HFF-Myc (cell line): Measurements from ENCODE around the gene AGAP1.

Experiments used
- DNase-seq: peaks from one replicate; pipeline ENCODE4 v3.0.0-alpha.2; 2011; ENCODE audit warnings: low read depth; ENCODE audit errors: extremely low read depth
- H3K4me3 ChIP-seq: replicated peaks from 2 replicates; pipeline ENCODE4 v1.5.1; 2011; ENCODE audit warnings: low read depth, mild to moderate bottlenecking, control low read depth, low read length
- CTCF ChIP-seq: IDR thresholded peaks from 2 replicates; pipeline ENCODE4 v1.5.1; 2012; ENCODE audit warnings: mild to moderate bottlenecking, low read depth, low read length, control low read depth; ENCODE audit errors: missing control alignments

AGAP1 gene

GRCh38 chr2:235453605-235454151 lies 40.2 kb upstream of the AGAP1 start:
- no peak overlapping the region for H3K4me3 ChIP-seq
- DNase-seq, result no peak
- TF ChIP-seq CTCF, result no peak

GRCh38 chr2:235458839-235459273 lies 35.0 kb upstream of the AGAP1 start:
- H3K4me3 ChIP-seq, result no peak overlapping the region
- no peak for TF ChIP-seq CTCF
- no peak for DNase-seq

DNA sequence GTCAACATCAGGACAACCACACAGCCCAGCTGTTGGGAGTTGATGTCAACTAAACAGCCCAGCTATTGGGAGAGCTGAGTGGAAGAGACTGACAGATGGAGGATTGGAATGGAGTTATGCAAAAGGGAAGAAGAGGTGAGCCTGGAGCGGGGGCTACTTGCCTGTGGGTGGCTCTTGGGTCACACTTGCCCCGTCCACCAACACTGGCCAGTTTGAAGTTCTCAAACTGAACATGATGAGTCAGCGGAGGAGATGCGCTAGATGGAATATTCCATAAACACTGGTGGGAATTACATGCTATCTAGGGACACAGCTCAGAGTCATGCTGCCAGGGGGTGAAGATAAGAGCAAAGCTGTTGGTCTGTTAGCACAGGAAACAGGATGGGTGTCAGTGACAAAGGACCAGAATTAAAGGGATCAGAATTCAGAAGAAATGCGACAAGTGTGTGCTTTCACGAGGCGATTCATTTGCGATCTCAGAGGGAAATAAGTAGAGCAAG lies 33.2 kb upstream of the AGAP1 start:
- DNase-seq, result no peak
- H3K4me3 ChIP-seq, result no peak overlapping the region
- no peak for TF ChIP-seq CTCF

DNA sequence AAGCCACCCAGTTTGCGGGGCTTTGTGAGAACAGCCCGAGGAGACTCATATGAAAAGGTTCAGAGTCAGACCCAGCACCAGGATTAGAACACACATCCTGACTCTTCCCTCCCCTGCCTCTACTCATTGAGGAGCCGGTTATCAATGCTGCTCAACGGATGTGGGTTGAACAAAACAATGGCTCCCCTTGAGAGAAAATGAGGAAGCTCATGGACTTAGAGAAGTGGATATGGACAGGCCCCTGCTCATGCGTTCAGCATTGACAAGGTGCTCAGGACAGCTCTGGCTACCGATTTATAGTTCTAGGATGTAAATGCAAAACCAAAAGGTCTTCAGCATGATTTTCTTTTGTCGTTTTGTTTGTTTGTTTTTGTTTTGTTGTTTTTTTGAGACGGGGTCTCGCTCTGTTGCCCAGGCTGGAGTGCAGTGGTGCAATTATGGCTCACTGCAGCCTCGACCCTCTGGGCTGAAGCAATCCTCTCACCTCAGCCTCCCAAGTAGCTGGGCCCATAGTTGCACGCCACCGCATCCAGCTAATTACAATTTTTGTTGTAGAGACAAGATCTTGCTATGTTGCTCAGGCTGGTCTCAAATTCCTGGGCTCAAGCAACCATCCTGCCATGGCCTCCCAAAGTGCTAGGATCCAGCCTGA lies 32.0 kb upstream of the AGAP1 start:
- TF ChIP-seq CTCF, result no peak
- DNase-seq, result no peak
- H3K4me3 ChIP-seq, result no peak overlapping the region

GRCh38 chr2:235462415-235462790 lies 31.4 kb upstream of the AGAP1 start:
- DNase-seq, result no peak
- TF ChIP-seq CTCF, result no peak
- no peak overlapping the region for H3K4me3 ChIP-seq

DNA sequence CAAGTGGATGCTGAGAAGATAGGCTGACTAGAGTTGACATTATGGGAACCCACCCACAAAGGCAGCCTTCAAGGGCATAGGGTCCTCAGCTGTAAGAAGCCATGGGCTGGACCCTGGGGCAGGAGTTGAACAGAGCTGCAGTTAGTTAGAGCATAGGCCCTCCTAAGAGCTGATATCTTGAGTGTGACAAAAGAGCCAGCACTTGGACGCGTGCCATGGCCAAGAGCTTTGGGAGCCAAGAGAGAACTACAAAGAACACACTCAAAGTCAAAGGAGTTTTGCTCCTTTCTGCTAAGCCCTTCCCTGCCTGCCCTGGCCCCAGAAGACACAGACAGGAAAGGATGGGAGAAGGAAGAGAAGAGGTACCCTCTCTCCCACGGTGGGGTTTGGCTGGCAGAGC lies 29.9 kb upstream of the AGAP1 start:
- H3K4me3 ChIP-seq, result no peak overlapping the region
- no peak for TF ChIP-seq CTCF
- DNase-seq, result no peak

- no peak overlapping the region for H3K4me3 ChIP-seq
- TF ChIP-seq CTCF, result no peak
- DNase-seq, result no peak
These were observed 26.3 kb upstream of the AGAP1 start for GRCh38 chr2:235467588-235467987.
